Right atrium auricular region (tissue), 2 donors: ENCODE measurements around the gene TEC. TPM values are rescaled to one million over a fixed set of nuclear protein-coding genes. Genes with fewer than 3 reads are reported as not detected.

ENCODE experiments used
- DNase-seq: peaks from one replicate; pipeline ENCODE4 v3.0.0-alpha.2; 2019; ENCODE audit warnings: low spot score
- H3K27ac ChIP-seq, 2 donors: fragments of 200-600 bp; sonication (generic); 1 replicate in 1 of 2; 2 replicates in 1 of 2; pipeline ENCODE4 v1.5.1; 2016 to 2019
- H3K27me3 ChIP-seq, 2 donors: fragments of 200-600 bp; sonication (generic); one replicate each; pipeline versions ENCODE4 v1.5.1 to v1.6.0; 2017 to 2019
- H3K36me3 ChIP-seq: fragments of 200-600 bp; sonication (generic); one replicate; pipeline ENCODE4 v1.5.1; 2016
- H3K4me1 ChIP-seq, 2 donors: fragments of 200-600 bp; sonication (generic); one replicate each; pipeline versions ENCODE4 v1.5.1 to v1.6.0; 2017 to 2019
- H3K4me3 ChIP-seq, 2 donors: fragments of 200-600 bp; sonication (generic); 1 replicate in 1 of 2; 2 replicates in 1 of 2; pipeline ENCODE4 v1.5.1; 2017 to 2019; ENCODE audit warnings: mild to moderate bottlenecking in 1 of 2, moderate library complexity in 1 of 2
- H3K9me3 ChIP-seq, 2 donors: fragments of 200-600 bp; sonication (generic); one replicate each; pipeline ENCODE4 v1.5.1; 2019
- total RNA-seq, 2 donors: library from RNA; depleted of rRNA; stranded (reverse); fragments of >200 nt; gene quantifications; one replicate each; pipeline ENCODE4 v1.1.0, GENCODE V29; 2016
- TF ChIP-seq, protein P1 (sequence below), 2 donors: fragments of 200-600 bp; sonication (generic); IDR thresholded peaks; one replicate each; pipeline ENCODE4 v1.5.1; 2019; ENCODE audit warnings: antibody characterized with exemption in 2 of 2

TEC gene
- total RNA-seq, 2 donors from 2014 or later = 1.1 to 1.3 TPM

DNA sequence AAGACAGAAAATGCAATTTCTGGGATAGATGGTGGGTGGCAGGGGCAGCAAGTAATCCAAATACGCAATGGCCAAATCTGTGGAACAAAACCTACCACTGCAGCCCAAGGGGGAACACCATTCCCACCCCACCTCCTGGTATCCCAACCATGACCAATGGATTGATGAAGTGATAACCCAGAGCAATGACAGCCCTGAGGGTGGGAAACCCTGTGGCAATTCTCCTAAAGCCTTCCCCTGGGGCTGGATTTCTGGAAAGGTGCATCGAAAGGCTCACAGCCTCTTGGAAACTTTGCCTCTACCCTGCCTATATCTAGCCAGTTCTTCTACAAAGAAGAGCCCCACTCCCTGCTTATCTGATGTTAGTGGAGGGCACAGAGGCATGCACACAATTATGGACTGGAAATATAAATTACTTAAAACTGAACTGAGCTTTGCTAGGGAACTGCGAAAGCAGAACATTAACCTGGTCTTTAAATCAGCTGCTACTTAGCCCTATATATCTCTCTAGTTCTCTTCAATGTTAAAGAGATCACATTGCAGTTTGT is 75.6 kb downstream of the TEC start:
- TF ChIP-seq, protein P1, sequence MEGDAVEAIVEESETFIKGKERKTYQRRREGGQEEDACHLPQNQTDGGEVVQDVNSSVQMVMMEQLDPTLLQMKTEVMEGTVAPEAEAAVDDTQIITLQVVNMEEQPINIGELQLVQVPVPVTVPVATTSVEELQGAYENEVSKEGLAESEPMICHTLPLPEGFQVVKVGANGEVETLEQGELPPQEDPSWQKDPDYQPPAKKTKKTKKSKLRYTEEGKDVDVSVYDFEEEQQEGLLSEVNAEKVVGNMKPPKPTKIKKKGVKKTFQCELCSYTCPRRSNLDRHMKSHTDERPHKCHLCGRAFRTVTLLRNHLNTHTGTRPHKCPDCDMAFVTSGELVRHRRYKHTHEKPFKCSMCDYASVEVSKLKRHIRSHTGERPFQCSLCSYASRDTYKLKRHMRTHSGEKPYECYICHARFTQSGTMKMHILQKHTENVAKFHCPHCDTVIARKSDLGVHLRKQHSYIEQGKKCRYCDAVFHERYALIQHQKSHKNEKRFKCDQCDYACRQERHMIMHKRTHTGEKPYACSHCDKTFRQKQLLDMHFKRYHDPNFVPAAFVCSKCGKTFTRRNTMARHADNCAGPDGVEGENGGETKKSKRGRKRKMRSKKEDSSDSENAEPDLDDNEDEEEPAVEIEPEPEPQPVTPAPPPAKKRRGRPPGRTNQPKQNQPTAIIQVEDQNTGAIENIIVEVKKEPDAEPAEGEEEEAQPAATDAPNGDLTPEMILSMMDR (IDR thresholded peaks at IDR 0.05) = no peak
- Histone ChIP-seq H3K9me3 (no peaks in the 10 kb centered on the region), H3K27ac (no peak overlapping the region), H3K4me3 (no peak overlapping the region), H3K27me3 (no peaks in the 10 kb centered on the region), H3K36me3 (no peaks in the 10 kb centered on the region), H3K4me1 (no peaks in the 10 kb centered on the region)
- DNase-seq = no peak

GRCh38 chr4:48193096-48193836 is 76.4 kb downstream of the TEC start:
- Histone ChIP-seq H3K4me3 (no peak overlapping the region), H3K27me3 (no peaks in the 10 kb centered on the region), H3K9me3 (no peaks in the 10 kb centered on the region), H3K27ac (no peak overlapping the region), H3K4me1 (no peaks in the 10 kb centered on the region), H3K36me3 (no peaks in the 10 kb centered on the region)
- TF ChIP-seq, protein P1 (IDR thresholded peaks at IDR 0.05) = no peak
- no peak for DNase-seq

DNA sequence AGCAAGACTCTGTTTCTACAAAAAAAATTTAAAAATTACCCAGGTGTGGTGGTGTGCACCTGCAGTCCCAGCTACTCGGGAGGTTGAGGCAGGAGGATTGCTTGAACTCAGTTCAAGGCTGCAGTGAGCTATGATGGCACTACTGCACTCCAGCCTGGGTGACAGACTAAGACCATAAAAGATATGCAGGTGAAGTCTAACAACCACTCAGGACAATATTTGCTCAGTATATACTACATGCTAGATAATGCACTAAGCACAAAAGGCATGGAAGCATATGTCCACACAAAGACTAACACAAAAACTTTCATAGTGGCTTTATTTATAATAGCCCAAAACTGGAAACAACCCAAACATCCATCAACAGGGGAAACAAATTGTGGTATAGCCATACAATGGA is 77.9 kb downstream of the TEC start:
- Histone ChIP-seq H3K36me3 (no peaks in the 10 kb centered on the region), H3K27ac (no peak overlapping the region), H3K4me1 (no peaks in the 10 kb centered on the region), H3K9me3 (no peaks in the 10 kb centered on the region), H3K27me3 (no peaks in the 10 kb centered on the region), H3K4me3 (no peak overlapping the region)
- no peak for DNase-seq
- TF ChIP-seq, protein P1 (IDR thresholded peaks at IDR 0.05) = no peak

DNA sequence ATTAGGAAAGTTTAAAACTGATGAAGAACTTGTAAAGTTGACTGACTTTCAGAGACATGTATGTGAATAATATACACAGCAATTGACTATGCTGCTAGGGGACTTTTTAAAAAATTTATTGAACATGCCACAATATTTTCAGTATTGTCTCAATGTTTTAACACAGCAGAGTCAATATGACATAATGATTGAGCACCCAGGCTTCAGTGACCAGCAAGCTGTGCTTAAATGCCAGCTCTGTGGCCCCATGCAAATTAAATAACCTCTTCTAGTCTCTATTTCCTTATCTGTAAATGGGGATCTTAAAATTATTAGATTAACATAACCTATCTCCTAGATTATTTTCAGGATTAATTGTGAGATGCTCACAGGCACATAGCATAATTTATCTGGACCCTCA is 78.8 kb downstream of the TEC start:
- H3K4me3 ChIP-seq = no peak overlapping the region

DNA sequence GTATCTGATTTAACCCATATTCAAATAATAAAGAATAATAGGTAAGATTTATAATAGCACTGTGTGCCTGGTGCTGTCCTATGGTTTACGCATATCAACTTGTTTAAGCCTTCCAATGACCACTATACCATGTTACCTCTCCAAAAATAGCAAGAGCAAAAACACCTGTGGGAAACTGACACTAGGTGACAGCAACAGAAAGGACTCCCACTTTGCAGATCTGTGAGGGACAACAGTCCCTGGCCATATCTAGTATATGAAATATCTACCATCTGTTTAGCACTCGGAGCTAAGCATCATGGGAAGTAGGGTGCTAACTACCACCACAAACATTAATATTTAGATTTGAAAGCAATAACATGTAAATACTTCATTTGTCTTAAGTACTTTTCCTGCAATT is 79.9 kb downstream of the TEC start:
- DNase-seq = no peak
- no peak overlapping the region for H3K27ac ChIP-seq
- no peaks in the 10 kb centered on the region for H3K4me1 ChIP-seq
- no peaks in the 10 kb centered on the region for H3K36me3 ChIP-seq
- H3K9me3 ChIP-seq = no peaks in the 10 kb centered on the region
- no peaks in the 10 kb centered on the region for H3K27me3 ChIP-seq
- no peak overlapping the region for H3K4me3 ChIP-seq
- TF ChIP-seq, protein P1 (IDR thresholded peaks at IDR 0.05) = no peak

More for the DNA sequence above, 78.8 kb downstream of the TEC start:
- no peaks in the 10 kb centered on the region for H3K9me3 ChIP-seq
- no peak for DNase-seq
- no peaks in the 10 kb centered on the region for H3K27me3 ChIP-seq
- H3K4me1 ChIP-seq = no peaks in the 10 kb centered on the region
- no peaks in the 10 kb centered on the region for H3K36me3 ChIP-seq
- no peak overlapping the region for H3K27ac ChIP-seq
- TF ChIP-seq, protein P1 (IDR thresholded peaks at IDR 0.05) = no peak
